OCI-LY3 (cell line): ENCODE results near the gene ADGRB3.

Experiments used
- CTCF ChIP-seq: fragments of 200-600, 300-600 bp; sonication (generic); IDR thresholded peaks from 2 replicates; pipeline ENCODE4 v1.5.1; 2014; ENCODE audit warnings: antibody characterized with exemption, low read length, low read depth
- EZH2phosphoT487 ChIP-seq: fragments of 200-600 bp; shearing (Covaris generic); IDR thresholded peaks from 2 replicates; pipeline ENCODE4 v1.6.1; 2018; ENCODE audit warnings: antibody characterized with exemption, mixed run types, low read depth

- TF ChIP-seq CTCF (no peak), EZH2phosphoT487 (no peak)
Measured at GRCh38 chr6:68895929-68896328, 260.8 kb downstream of the ADGRB3 start.
